ENCODE results near the gene EMID1.
A peak's percentile ranks its signal among the peaks of the same experiment; 100 is the strongest.

Gene EMID1

DNA sequence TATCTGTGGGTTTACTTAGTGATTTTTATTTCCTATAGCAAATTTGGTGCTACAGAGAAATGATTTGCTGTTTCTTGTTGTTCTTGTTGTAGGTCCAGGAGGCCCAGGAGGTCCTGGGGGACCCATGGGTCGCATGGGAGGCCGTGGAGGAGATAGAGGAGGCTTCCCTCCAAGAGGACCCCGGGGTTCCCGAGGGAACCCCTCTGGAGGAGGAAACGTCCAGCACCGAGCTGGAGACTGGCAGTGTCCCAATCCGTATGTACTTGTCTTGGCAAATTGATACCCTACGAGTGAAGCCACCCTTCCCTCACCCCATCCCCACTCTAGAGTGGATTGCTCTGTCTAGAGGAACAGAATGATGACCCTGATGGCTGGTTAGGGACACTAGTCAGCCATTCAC is 92.9 kb downstream of the EMID1 start:
- DNase-seq, result no peak

- no peak for DNase-seq
These were observed 93.6 kb downstream of the EMID1 start for GRCh38 chr22:29299136-29299900.

DNA sequence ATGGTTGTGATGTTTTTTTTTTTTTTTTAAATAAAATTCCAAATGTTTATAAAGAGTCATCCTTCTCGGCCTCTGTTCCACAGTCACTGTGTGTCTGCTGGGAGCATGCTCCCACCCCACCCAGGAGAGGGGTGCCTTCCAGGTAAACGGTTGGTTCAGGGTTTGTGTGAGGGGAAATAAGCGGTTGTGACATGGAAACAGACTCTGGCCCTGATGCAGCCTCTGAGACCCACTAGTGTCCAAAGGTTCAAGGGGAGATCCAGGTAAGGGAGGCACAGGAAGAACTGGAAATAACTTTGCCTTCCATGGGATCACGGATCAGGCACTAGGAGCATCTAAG is 94.7 kb downstream of the EMID1 start:
- no peak for DNase-seq

GRCh38 chr22:29300807-29301601 is 95.3 kb downstream of the EMID1 start:
- DNase-seq, result no peak

DNA sequence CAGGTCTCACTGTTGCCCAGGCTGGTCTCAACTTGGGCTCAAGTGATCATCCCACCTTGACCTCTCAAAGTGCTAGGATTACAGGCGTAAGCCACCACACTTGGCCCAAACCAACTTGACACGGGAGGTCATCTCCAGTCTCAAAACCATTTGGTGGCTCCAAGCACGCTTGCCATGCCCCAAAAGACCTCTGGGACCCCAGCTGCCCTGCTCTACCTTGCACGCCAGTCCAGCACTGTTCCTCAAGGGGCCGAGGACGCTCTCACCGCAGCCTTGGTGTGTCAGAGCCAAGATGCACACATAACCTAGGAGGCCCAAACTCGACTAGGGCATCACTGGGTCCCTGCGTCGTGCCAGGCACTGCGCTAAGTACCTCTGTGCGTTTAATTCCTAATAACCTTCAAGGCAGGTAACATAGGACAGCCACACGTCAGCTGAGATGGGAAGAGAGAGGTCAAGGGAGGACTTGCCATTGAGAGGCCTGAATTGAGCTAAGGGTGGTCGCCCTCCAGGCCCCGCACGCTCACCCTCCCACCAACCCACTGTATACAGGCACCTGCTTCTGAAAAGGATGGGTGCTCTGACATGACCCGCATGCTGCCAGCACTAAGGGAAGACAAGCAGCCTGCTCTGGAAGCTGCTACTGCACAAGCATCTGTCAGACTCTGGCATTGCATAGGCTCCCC is 96.2 kb downstream of the EMID1 start:
- DNase-seq, result no peak

DNA sequence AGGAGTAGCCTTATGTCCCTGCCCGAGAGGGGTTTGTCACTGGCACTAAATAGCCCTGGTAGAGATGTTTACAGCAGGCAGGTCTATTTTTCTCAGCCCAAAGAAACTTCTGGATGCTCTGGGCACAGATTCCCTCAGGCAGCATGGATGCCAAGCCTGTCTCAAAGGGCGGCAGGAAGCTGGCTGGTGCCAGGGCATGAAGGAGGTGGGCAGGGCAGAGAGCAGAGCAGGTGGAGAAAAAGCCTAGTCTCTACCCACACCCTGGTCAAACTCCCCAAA is 96.6 kb downstream of the EMID1 start:
- DNase-seq, result no peak

DNA sequence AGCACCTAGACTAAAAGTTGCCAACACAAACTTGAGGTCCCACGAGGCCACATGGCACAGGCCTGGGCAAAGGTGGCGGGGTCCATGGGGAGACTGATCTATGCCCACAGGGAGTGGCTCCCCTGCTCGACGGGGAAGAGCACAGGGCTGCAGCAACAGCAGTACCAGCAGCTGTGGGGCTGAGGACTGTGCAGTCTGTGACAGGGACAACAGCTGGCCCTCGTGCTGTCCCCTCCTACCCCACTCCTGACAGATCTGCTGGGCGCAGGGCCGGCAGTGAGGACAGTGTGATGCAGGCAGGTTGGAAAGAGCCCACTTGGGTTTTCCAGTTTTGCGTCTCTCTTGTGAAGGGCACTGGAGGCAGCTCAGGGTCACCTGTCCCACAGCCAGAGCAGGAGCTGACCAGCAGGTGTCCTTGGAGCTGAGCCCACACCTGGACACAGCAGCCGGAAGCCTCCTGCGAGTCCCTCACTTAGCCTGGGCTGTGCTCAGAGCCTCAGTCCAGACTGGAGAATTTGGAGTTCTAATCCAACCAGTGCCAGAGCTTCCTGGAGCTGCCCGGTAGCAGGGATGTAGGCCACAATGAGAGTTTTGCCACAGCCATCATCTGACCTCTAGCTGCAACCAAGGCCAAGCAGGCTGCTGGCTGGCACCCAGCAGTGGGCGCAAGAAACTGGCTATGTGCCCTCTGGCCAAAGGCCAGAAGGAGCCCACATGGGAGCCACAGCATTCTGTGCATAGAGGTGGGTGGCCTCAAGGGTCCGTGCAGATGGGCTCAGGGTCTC is 97.2 kb downstream of the EMID1 start:
- DNase-seq, result no peak

GRCh38 chr22:29305836-29306174 is 100.1 kb downstream of the EMID1 start:
- DNase-seq, result no peak

DNA sequence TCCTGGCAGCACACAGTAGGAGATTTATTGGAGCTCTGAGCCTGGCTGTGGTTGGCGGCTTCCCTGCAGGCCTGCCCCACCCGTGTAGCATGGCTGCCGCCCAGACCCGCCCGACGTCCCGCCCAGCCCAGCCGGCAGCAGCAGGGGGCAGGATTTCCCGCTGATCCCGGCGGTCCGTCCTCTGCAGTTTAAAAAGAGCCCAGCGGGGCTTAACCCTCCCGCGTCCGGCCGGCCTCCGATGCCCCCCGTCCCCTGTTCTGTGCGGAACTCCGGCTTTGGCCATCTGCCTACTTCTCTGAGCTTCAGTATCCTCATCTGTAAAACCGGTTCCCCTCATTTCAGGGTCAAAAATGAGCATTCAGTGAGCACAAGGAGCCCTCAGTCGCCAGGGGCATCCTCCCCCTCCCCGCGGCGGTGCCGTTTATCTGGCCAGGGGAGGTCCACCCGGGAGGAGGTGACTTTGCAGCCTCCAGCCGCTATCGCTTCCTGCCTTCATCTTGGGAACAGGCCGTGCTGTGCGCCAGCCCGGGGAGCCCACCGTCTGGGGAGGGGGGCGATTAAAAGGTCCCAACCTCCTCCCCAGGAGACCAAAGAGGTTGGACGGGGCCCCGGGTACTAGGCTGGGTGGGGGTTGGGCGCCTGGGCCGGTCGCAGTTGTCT is 100.6 kb downstream of the EMID1 start, which contains the start of gene GAS2L1:
Gene GAS2L1, plus strand, starts transcription at position 476 of the 660 bp plus-strand sequence. CDS start 1,456 bp downstream, outside the sequence.
- peak; percentile 40 for DNase-seq

GRCh38 chr22:29306835-29307595 is 101.3 kb downstream of the EMID1 start:
- peak; percentile 21 for DNase-seq

GRCh38 chr22:29307596-29308147 is 102.0 kb downstream of the EMID1 start:
- DNase-seq, result no peak

DNA sequence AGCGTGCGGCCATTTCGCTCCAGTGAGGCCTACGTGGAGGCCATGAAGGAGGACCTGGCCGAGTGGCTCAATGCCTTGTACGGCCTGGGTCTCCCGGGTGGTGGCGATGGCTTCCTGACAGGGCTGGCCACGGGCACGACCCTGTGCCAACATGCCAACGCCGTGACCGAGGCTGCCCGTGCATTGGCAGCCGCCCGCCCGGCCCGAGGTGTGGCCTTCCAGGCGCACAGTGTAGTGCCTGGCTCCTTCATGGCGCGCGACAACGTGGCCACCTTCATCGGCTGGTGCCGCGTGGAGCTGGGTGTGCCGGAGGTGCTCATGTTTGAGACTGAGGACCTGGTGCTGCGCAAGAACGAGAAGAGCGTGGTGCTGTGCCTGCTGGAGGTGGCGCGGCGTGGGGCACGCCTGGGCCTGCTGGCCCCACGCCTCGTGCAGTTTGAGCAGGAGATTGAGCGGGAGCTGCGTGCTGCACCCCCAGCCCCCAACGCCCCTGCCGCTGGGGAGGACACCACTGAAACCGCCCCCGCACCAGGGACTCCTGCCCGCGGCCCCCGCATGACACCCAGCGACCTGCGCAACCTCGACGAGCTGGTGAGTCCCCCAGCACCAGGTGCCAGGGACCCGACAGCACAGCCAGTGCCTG is 102.6 kb downstream of the EMID1 start:
- DNase-seq, result no peak

GRCh38 chr22:29308791-29309262 is 103.1 kb downstream of the EMID1 start:
- DNase-seq, result no peak
